ENCODE results near the gene IL20RB. TPM values are rescaled to one million over a fixed set of nuclear protein-coding genes. Genes with fewer than 3 reads are reported as not detected.

The IL20RB gene
- total and polyA plus RNA-seq, 2 donors (not counting 3 experiments of a cell fraction or from before 2014, with no cell fraction given), result 0.79 to 1.6 TPM

DNA sequence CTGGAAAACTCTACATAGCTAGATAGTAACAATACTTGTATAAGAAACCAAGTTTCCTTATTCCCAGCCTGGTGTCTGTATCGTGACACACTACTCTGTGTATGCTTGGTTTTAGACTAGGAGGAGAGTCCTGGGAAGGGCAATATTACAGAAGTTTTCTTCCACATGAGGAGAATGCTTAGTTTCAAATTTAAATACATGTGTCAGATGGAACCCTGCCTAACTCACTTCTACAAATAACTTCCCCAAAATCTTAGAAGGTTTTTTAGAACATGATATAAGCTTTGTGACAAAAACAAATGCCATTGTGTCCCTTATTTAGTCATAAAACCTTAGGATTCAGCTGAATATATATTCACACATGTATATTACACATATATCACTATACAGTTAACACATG is 7.2 kb upstream of the IL20RB start:
- intact Hi-C loops (cut with micrococcal nuclease), result no loop called here
- no peaks in the 10 kb centered on the region for H3K9me3 ChIP-seq (replicated peaks; ENCODE audit: control insufficient read depth, insufficient read depth, low read length)
- FAIRE-seq, result no peak
- dilution Hi-C loops (cut with MboI; ENCODE audit: extremely low pct_ligation_motif_present, low sequenced_read_pairs), result no loop called here
- no peaks in the 10 kb centered on the region for H3K9me1 ChIP-seq (replicated peaks; ENCODE audit: control insufficient read depth, extremely low read depth, insufficient read depth, low read length)
- H3K27me3 ChIP-seq (ENCODE audit: control insufficient read depth in 2 of 2, insufficient read depth in 2 of 2, low read length in 2 of 2), result no peaks in the 10 kb centered on the region
- CTCF ChIA-PET, result interaction anchor here (0.9 to 2.5 kb wide), 4 partner anchors 11 to 89 kb away, joined by 3 to 17 read pairs (median 4); partner anchors contain the start of gene NCK1
- peaks cover 2 to 4% of the 10 kb centered on the region in 2 experiments for H3K36me3 ChIP-seq (ENCODE audit: control insufficient read depth in 2 of 2, extremely low read depth in 1 of 2, insufficient read depth in 2 of 2, low read length in 2 of 2)
- no peaks in the 10 kb centered on the region for H4K20me1 ChIP-seq (replicated peaks; ENCODE audit: control insufficient read depth, extremely low read depth, insufficient read depth, low read length)
- DNase-seq (ENCODE audit: low read depth, low spot score), result no peak
- peaks cover 8% of the 10 kb centered on the region for H3K79me2 ChIP-seq (ENCODE audit: control insufficient read depth, insufficient read depth, low read length)
- no peak overlapping the region for H2AFZ ChIP-seq (ENCODE audit: low read depth, low read length)
- no TSS peak for BruUV-seq (replicated peaks)
- TF ChIP-seq FOS (IDR thresholded peaks at IDR 0.05; ENCODE audit: borderline replicate concordance, insufficient read depth, low read length) (no peak), POLR2AphosphoS5 (IDR thresholded peaks at IDR 0.05; ENCODE audit: insufficient read depth, low read depth, low read length) (no peak), MAX (IDR thresholded peaks at IDR 0.05; ENCODE audit: insufficient read depth, insufficient read length) (no peak), EZH2 (IDR thresholded peaks at IDR 0.05; ENCODE audit: borderline replicate concordance, low read depth, low read length, severe bottlenecking) (no peak), MYC (IDR thresholded peaks at IDR 0.05; ENCODE audit: low read depth, low read length) (no peak), GATA2 (IDR thresholded peaks at IDR 0.05; ENCODE audit: insufficient read depth, insufficient read length, low read depth, low read length) (no peak), JUN (IDR thresholded peaks at IDR 0.05; ENCODE audit: borderline replicate concordance, insufficient read depth, insufficient read length, low read depth) (no peak), POLR2A (IDR thresholded peaks at IDR 0.05; ENCODE audit: low read depth, low read length) (no peak)
- TF ChIP-seq, protein P1, sequence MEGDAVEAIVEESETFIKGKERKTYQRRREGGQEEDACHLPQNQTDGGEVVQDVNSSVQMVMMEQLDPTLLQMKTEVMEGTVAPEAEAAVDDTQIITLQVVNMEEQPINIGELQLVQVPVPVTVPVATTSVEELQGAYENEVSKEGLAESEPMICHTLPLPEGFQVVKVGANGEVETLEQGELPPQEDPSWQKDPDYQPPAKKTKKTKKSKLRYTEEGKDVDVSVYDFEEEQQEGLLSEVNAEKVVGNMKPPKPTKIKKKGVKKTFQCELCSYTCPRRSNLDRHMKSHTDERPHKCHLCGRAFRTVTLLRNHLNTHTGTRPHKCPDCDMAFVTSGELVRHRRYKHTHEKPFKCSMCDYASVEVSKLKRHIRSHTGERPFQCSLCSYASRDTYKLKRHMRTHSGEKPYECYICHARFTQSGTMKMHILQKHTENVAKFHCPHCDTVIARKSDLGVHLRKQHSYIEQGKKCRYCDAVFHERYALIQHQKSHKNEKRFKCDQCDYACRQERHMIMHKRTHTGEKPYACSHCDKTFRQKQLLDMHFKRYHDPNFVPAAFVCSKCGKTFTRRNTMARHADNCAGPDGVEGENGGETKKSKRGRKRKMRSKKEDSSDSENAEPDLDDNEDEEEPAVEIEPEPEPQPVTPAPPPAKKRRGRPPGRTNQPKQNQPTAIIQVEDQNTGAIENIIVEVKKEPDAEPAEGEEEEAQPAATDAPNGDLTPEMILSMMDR (IDR thresholded peaks at IDR 0.05; ENCODE audit: extremely low read depth in 1 of 2, insufficient read depth in 1 of 2, low read depth in 1 of 2, low read length in 2 of 2), result no peak
- H3K9ac ChIP-seq (replicated peaks; ENCODE audit: extremely low read depth, insufficient read depth, low read length), result no peak overlapping the region
- H3K4me3 ChIP-seq (replicated peaks in 1 of 3; ENCODE audit: insufficient read depth in 1 of 3, low read depth in 1 of 3, low read length in 3 of 3), result no peak overlapping the region
- H3K4me2 ChIP-seq (ENCODE audit: insufficient read depth, low read length), result no peak overlapping the region
- peaks cover 17% of the 10 kb centered on the region for H3K4me1 ChIP-seq (ENCODE audit: control insufficient read depth, extremely low read depth, insufficient read depth, low read length)
- POLR2A ChIA-PET, result no interaction called here
- H3K27ac ChIP-seq (ENCODE audit: insufficient read depth, low read depth, low read length), result no peak overlapping the region

Data from endothelial cell of umbilical vein (primary cell).